Limb (tissue), 2 donors: Measurements from ENCODE around the gene SLC10A3.

ENCODE experiments used
- DNase-seq, 2 donors: peaks; one replicate each; pipeline ENCODE4 v3.0.0-alpha.2; 2016; ENCODE audit errors: extremely low spot score in 2 of 2

SLC10A3 gene

GRCh38 chrX:154441564-154441963, 48.9 kb downstream of the SLC10A3 start:
- no peak for DNase-seq

GRCh38 chrX:154440623-154441357, 49.6 kb downstream of the SLC10A3 start:
- DNase-seq = no peak

- no peak for DNase-seq
These were observed 50.6 kb downstream of the SLC10A3 start for GRCh38 chrX:154439841-154440240.

DNA sequence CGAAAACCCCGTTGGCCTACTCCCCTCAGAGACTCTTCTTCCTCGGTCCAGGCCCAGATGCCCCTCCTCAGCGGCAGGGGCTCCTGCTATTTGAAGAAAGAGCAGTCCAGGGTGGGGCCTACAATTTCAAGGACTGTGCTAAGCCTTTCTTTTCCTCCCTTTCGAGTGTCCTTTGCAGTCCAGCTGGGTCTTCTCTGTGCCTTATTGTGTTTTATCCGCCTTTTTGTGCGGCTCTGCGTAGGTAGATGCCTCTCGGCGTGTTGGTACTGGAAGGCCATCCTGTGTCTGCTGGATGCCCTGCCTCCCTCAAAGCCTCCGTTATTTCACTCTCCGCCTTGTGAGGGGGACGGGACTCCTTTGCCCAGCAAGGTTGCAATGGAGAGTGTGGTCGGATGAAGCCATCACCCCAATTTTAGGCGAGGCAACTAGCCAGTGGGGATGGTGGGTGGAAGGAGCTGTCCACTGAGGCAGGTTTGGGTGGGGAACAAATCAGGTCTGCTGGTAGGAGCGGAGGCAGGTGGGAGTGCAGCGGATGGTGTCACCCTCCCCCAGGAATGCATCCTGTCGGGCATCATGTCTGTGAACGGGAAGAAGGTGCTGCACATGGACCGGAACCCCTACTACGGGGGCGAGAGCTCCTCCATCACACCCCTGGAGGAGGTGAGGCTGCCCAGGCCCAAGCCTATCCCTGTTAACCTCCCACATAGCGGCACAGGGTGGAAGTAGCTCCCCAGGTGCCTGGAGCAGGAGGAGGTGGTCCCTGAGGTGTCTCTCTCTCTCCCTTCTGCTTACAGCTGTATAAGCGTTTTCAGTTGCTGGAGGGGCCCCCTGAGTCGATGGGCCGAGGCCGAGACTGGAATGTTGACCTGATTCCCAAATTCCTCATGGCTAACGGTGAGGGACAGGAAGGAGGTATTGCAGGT, 52.2 kb downstream of the SLC10A3 start:
- DNase-seq = peak in 1 of 2 donors; percentile 18
